Astrocyte (in vitro differentiated cells and primary cell): ENCODE data around the gene SSU72.

ENCODE experiments used
- EZH2 ChIP-seq: IDR thresholded peaks from 2 replicates; pipeline ENCODE4 v1.6.1; 2012; ENCODE audit warnings: mild to moderate bottlenecking, low read length, inconsistent platforms; ENCODE audit not compliant: insufficient read depth
- TF ChIP-seq, protein P1 (sequence below): IDR thresholded peaks from 2 replicates; pipeline ENCODE4 v1.5.1; 2011; ENCODE audit warnings: low read depth, mild to moderate bottlenecking, inconsistent platforms, low read length, moderate library complexity; ENCODE audit not compliant: insufficient read depth

- TF ChIP-seq, protein P1, sequence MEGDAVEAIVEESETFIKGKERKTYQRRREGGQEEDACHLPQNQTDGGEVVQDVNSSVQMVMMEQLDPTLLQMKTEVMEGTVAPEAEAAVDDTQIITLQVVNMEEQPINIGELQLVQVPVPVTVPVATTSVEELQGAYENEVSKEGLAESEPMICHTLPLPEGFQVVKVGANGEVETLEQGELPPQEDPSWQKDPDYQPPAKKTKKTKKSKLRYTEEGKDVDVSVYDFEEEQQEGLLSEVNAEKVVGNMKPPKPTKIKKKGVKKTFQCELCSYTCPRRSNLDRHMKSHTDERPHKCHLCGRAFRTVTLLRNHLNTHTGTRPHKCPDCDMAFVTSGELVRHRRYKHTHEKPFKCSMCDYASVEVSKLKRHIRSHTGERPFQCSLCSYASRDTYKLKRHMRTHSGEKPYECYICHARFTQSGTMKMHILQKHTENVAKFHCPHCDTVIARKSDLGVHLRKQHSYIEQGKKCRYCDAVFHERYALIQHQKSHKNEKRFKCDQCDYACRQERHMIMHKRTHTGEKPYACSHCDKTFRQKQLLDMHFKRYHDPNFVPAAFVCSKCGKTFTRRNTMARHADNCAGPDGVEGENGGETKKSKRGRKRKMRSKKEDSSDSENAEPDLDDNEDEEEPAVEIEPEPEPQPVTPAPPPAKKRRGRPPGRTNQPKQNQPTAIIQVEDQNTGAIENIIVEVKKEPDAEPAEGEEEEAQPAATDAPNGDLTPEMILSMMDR: no peak
- no peak for TF ChIP-seq EZH2
Measured at GRCh38 chr1:1559066-1559465, 15.6 kb downstream of the SSU72 start.
